Measurements from ENCODE around the gene PLXND1.

- no peak for TF ChIP-seq CTCF (conservative IDR thresholded peaks at IDR 0.05 in 1 of 2, IDR thresholded peaks at IDR 0.05 in 1 of 2; ENCODE audit: extremely low read depth in 1 of 2, insufficient read depth in 1 of 2, low read depth in 1 of 2, low read length in 2 of 2)
- TF ChIP-seq EZH2 (IDR thresholded peaks at IDR 0.05; ENCODE audit: borderline replicate concordance, low read length), result no peak
Measured at GRCh38 chr3:129549006-129549800, 57.3 kb downstream of the PLXND1 start.
